Brain microvascular endothelial cell (primary cell): ENCODE data around the gene CCP110.
"Not testable (repeated sequence)": the region's sequence is repeated elsewhere in the genome, so short reads cannot be mapped to it uniquely, and the experiment has no call there.

Experiments
- DNase-seq: peaks from one replicate; pipeline ENCODE4 v3.0.0-alpha.2; 2020
- H3K27ac ChIP-seq: fragments of 250-450 bp; sonication (Bioruptor Pico); 2 replicates; pipeline ENCODE4 v1.5.1; 2020; ENCODE audit warnings: mild to moderate bottlenecking, moderate library complexity
- H3K27me3 ChIP-seq: fragments of 250-450 bp; sonication (Bioruptor Pico); replicated peaks from 2 replicates; pipeline ENCODE4 v1.5.1; 2020; ENCODE audit warnings: mild to moderate bottlenecking
- H3K36me3 ChIP-seq: fragments of 250-450 bp; sonication (Bioruptor Pico); replicated peaks from 2 replicates; pipeline ENCODE4 v1.5.1; 2020; ENCODE audit warnings: mild to moderate bottlenecking
- H3K4me3 ChIP-seq: 2 replicates; pipeline ENCODE4 v1.5.1; 2011; ENCODE audit warnings: low read depth, mild to moderate bottlenecking, control low read depth, low read length, moderate library complexity
- CTCF ChIP-seq: IDR thresholded peaks from 2 replicates; pipeline ENCODE4 v1.5.1; 2011; ENCODE audit warnings: low read depth, mild to moderate bottlenecking, moderate library complexity, low read length, control low read depth, inconsistent platforms; ENCODE audit errors: missing control alignments
- in situ Hi-C: cut with HindIII; loops from 2 replicates; pipeline ENCODE4 v1.10.0; 2017; ENCODE audit warnings: low sequenced_read_pairs, low pct_ligation_motif_present

CCP110 gene

GRCh38 chr16:19540241-19540970 is 16.7 kb downstream of the CCP110 start:
- H3K27me3 ChIP-seq = no peaks in the 10 kb centered on the region
- TF ChIP-seq CTCF = no peak
- no peak overlapping the region for H3K4me3 ChIP-seq
- peaks cover 22% of the 10 kb centered on the region for H3K36me3 ChIP-seq
- H3K27ac ChIP-seq = no peak overlapping the region
- no peak for DNase-seq
- in situ Hi-C loops = no loop called here

- H3K36me3 ChIP-seq = peaks cover 19% of the 10 kb centered on the region
- no peak for TF ChIP-seq CTCF
- no peaks in the 10 kb centered on the region for H3K27me3 ChIP-seq
- no peak overlapping the region for H3K27ac ChIP-seq
- in situ Hi-C loops = no loop called here
- DNase-seq = no peak
- no peak overlapping the region for H3K4me3 ChIP-seq
Observed at GRCh38 chr16:19542138-19542821, 18.5 kb downstream of the CCP110 start.

GRCh38 chr16:19543278-19543996 is 19.7 kb downstream of the CCP110 start:
- H3K4me3 ChIP-seq, H3K27ac ChIP-seq, DNase-seq, in situ Hi-C loops, H3K27me3 ChIP-seq: not testable (repeated sequence)
- H3K36me3 ChIP-seq = peaks cover 15% of the 10 kb centered on the region

- Histone ChIP-seq H3K27me3 (no peaks in the 10 kb centered on the region), H3K4me3 (no peak overlapping the region), H3K27ac (no peak overlapping the region), H3K36me3 (peaks cover 5% of the 10 kb centered on the region)
- in situ Hi-C loops = no loop called here
- DNase-seq = no peak
- no peak for TF ChIP-seq CTCF
Observed at GRCh38 chr16:19548144-19548543, 24.4 kb downstream of the CCP110 start.

- in situ Hi-C loops = no loop called here
- peaks cover 3% of the 10 kb centered on the region for H3K36me3 ChIP-seq
Observed at GRCh38 chr16:19549673-19550072, 25.9 kb downstream of the CCP110 start.

More at GRCh38 chr16:19549673-19550072, 25.9 kb downstream of the CCP110 start:
- H3K4me3 ChIP-seq = no peak overlapping the region
- H3K27me3 ChIP-seq = no peaks in the 10 kb centered on the region
- DNase-seq = no peak
- TF ChIP-seq CTCF = no peak
- H3K27ac ChIP-seq = no peak overlapping the region
